GM18520 (cell line): ENCODE data around the gene EPHA8.

ENCODE experiments used
- ATAC-seq: cut with Tn5 transposase; IDR thresholded peaks from one replicate; pipeline ENCODE4 v1.9.1; 2021; ENCODE audit not compliant: unreplicated experiment

EPHA8 gene

DNA sequence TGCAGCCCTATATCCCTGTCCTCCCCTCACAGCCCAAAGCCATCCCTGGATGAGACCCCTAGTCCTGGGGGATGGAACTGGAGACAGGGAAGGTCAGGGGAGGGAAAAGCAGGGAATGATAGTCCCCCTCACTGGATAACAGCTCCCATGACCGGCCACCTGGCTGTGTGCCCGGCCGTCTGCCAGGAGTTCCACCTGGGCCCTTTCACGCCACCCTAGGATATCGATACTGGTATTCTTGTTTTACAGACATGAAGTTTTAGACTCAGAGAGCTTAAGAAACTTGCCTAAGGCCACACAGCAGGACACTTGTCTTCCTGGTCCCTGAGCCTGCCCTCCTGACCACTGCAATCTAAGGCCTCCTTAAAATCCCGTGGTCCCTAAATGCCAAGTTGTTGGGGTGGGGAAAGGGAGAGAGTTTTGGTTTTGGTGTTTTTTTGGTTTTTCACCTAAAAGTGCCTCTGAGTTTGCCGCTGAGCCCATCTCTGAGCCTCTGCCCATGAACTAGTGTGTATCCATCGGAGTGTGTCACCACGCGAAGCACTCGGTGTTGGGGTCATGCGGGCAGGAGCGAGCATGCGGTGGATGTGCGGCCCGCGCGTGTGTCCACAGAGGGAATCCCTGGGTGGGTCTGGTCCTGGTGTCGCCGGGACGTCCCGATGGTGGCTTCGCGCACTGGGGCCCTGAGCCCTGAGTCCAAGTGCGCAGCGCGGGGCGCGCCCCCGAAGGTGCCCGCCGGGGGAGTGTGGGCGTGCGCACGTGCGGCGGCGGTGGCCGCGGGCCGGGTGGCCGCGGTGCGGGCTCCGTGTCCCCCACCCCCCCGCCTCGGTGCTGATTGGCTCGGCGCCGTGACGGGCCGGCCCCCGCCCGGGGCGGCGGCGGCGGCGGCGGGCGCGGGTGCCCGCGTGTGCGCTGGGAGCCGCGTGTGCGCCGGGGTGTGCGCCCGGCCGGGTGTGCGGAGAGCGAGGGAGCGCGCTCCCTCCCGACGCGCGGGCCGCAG is at the start of gene EPHA8:
Gene EPHA8, plus strand, starts transcription at position 906 of the 1,000 bp plus-strand sequence. CDS start 147 bp downstream, outside the sequence.
- no peak for ATAC-seq

DNA sequence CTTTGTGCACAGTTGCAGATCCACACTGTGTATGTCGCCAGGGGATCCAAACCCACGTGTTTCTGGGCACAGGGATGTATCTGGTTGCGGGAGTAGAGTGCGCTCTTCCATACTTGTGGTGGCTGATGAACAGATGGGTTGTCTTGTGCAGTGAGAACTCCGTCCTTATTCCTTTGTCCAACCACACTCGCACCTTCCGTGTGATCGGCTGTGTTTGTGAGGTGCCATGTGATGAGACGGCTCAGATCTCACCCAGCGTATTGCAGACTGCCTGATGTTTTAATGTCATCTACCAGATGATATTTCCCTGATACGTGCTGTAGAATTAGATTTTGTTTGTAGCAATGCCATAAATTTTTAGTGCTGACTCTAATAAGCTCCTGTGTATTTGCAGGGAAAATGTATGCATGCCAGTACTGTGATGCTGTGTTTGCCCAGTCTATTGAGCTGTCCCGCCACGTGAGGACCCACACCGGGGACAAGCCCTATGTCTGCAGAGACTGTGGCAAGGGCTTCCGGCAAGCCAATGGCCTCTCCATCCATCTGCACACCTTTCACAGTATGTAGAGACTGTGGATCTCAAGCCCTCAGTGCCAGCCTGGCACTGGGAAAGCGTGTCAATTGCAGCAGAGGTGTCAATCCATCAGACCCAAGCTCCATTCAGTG is 46.2 kb upstream of the EPHA8 start:
- no peak for ATAC-seq

DNA sequence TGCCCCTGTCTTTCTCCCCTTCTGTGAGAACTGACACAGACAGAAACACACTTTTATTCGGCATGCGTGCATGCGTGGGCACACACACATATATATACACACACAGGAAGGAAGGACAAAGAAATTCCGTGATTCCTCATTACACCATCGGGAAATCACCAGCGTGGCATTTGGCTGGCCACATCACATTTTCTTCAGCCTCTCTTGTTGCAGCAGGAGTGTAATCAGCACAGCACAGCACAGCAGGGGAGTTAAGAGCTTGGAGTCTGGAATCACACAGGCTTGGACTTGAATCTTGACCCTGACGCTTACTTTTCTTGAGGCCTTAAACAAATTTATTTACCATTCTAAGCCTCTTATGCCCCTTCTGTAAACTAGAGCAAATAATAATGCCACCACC is 45.3 kb upstream of the EPHA8 start:
- ATAC-seq: no peak

DNA sequence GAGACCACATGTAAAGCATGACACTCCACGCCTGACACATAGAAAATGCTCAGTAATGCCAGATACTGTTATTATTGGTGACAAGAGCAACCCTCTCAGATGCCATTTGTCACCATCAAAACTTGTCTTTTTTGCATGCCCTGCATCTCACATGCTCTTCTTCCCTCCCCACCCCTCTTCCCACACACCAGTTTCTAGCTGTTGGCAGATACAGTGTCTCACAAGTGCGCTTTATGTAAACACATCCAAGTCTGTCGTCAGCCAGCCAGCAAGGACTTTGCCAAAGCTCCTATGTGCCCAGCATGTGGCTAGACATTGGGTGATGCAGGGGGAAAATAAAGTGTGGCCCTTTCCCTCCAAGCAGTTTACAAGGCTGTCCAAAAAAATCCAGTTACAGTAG is 44.9 kb upstream of the EPHA8 start:
- no peak for ATAC-seq

DNA sequence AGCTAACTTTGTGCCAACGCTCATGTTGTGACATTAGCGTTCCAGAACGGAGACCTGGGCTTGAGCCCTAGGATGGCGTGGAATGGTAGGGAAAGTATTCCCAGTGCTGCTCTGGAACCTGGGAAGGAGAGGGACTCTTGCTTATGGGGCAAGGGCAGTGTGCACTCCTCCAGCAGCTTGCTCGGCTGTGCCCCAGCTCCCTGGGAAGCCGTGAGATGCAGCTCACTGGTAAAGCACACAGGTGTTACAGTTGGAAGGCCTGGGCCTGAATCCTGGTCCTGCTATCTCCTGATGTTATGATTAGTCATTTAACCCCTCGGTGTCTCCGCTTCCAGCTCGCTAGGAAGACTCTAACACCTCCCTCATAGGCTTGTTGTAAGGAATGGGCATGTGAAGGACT is 42.4 kb upstream of the EPHA8 start:
- no peak for ATAC-seq

DNA sequence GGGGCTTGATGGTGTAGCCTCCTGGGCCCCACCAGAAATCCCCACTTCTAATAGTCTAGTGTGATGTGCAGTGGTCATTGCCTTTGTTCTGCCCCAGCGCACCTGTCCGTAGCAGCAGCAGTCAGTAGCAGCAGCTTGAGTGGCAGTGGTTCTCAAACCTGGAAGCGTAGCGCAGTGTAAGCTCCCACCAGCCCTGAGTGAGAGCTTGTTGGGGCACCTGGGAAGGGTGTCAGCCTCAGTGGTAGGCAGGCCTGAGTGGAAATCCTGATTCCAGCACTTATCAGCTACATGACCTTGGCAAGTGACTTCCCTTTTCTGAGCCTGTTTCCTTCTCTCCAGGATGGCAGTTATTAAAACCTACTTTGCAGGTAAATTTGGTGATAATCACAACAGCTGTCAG is 41.6 kb upstream of the EPHA8 start:
- ATAC-seq: no peak

DNA sequence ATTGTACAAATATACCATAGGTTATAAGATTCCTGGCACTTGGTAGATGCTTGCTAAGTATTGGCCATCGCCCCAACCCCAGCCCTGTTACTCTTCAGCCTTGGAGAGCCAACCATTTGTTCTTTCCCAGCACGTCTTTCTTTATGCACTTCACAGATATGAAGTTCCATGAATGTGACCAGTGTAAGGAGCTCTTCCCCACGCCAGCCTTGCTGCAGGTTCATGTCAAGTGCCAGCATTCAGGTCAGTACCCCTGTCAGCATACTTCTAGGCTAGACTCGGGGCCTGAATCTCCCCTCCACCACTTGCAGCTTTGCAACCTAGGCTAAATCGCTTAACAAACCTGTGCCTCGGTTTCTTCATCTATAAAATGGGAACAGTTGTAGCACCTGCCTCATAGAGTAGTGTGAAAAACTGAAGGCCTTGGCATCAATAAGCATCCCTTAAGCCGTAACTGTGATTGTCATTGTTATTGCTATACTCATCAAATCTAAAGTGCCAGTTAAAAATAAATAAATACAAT is 41.0 kb upstream of the EPHA8 start:
- no peak for ATAC-seq

DNA sequence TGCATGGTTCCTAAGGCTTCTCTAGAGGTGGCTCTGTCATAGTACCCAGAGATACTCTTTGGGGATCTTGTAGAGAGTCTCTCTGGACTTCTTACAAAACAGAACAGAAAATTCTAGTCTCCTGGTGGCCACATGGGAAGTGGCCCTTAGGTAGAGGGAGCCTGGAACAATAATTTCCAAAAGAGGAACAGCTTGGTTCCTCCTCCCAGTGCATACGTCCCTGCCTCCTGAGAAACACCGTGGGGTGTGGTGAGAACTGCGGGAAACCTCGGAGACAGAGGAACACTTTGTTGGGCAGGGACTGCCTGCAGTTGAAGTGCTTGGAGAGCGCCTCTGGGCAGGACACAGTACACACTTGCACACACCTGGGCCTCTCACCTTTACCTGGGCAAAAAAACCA is 38.8 kb upstream of the EPHA8 start:
- no peak for ATAC-seq

DNA sequence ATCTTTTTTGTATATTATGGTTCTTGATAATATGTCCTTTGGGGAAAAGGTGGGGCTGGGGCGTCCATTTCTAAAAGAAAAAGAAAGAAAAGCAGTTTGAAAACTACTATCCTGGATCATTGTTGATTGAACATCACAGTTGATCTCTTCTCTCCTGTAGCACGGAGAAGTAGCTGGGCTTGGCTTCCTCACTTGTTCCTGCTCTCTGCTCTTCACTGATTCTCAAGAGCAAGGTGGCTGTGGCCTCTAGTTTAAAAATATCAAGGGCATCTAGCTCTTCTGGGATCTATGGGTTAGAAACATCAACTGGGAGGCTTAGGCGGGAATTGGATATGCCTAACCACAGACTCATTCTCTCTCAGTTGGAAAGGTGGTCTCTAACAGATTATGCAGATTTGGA is 38.1 kb upstream of the EPHA8 start:
- ATAC-seq: no peak

DNA sequence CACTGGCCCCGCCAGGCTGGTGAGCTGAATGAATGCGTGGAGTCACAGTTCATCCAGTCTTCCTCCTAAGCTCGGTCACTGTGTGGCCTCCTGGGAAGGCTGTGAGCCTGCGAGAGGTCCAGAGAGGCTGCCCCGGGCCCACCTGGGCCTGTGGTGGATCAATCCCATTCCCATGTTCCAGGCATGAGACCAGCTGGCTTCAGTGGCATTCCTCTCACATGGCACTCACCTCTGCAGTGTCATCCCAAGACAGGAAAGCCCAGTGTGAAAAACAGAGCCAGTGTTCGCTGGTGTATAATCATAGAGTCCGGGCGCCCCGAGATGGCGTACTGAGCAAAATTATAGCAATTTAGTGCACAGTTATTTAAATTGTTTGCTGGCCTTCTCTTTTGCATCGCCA is 37.6 kb upstream of the EPHA8 start:
- ATAC-seq: no peak

DNA sequence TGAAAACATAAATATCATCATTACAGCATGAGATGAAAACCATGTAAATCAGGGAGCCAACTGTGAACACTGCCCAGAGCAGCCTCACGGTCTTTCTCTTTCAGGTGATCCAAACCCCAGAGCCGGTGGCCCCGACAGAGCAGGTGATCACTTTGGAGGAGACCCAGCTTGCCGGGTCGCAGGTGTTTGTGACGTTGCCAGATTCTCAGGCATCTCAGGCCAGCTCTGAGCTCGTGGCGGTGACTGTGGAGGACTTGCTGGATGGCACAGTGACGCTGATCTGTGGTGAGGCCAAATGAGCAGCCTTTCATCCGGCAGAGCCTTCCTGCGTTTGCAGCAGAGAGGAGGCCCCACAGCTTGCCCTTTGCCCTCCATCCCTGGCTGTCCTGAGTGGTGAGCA is 37.2 kb upstream of the EPHA8 start:
- ATAC-seq: no peak

DNA sequence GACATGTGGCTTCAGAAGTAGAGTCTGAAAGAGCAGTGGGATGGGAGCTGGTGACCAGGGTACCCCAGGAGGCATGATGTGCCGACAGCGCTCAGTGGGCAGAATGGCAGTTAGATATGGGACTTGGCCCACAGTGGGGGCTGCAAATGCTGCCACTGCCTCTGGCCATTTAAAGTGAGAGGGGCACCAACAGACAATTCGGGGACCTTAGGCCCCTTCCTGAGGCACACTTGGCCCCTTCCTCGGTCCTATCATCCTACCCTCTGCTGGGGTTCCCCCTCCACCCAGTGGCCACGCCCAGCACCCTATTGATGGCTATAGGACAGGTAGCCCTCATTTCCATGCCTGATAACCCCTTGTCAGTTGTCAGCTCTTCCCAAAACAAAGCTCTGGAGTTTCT is 36.6 kb upstream of the EPHA8 start:
- ATAC-seq: no peak

DNA sequence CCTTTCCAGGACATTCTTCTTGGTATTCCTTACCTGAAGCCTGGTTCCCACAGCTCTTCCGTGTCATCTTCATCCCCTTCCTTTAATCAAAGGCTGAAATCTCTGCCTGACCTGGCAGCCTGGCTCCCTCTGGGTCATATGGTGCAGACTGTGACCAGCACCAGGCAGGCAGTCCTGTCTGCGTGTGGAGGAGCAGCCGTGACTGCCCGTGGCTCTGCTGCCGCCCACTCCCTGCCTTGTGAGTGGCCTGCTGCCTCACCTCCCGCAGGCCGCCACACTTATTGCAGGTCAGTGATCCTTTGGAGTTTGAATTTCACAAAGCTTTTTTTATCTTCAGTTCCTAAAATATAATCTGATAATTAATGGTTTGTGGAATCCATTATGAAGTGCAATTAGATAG is 36.2 kb upstream of the EPHA8 start:
- no peak for ATAC-seq

DNA sequence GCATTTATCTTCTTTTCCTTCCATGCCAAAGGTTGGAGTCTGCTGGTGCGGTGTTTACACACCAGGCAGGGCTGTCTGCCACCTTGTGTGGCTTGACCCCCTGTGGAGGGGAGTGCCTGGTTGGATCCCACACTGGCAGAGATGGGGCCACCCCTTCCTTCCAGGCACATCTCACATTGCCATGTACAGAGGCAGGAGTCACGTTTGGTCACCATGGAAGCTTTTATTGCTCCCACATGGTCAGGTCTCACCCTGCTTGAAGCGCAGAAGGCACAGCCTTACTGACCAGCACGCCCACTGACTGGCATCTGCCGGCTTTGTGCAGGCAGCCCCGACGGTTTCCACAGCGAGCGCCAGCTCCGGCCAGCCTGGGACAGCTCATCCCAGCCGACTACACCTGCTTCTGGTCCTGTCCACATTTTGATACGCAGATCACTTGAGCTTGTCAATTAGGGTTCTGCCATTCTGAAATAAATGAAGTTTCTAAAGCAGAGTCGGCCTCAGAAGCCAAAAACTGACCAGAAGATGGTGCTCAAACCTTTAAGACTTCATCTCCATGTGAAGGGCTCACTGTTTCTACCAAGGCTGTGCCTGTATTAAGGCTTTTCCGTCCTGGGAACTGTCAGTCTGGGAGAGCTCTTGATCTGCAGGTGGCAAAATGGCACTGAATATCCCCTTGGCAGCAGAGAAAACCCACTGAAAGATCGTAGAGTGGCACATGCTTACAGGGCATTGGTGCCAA is 35.6 kb upstream of the EPHA8 start:
- no peak for ATAC-seq

DNA sequence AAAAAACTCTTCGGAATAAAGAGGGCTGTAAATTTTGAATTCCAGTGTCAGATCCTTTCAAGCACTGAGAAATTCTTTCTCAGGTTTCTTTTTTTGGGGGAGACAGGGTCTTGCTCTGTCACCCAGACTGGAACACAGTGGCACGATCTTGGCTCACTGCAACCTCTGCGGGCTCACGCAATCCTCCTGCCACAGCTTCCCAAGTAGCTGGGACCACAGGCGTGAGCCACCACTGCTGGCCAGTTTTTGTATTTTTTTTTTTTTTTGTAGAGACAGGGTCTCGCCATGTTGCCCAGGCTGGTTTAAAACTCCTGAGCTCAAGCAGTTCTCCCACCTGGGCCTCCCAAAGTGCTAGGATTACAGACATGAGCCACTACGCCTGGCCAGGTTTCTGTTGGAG is 34.8 kb upstream of the EPHA8 start:
- ATAC-seq: no peak

DNA sequence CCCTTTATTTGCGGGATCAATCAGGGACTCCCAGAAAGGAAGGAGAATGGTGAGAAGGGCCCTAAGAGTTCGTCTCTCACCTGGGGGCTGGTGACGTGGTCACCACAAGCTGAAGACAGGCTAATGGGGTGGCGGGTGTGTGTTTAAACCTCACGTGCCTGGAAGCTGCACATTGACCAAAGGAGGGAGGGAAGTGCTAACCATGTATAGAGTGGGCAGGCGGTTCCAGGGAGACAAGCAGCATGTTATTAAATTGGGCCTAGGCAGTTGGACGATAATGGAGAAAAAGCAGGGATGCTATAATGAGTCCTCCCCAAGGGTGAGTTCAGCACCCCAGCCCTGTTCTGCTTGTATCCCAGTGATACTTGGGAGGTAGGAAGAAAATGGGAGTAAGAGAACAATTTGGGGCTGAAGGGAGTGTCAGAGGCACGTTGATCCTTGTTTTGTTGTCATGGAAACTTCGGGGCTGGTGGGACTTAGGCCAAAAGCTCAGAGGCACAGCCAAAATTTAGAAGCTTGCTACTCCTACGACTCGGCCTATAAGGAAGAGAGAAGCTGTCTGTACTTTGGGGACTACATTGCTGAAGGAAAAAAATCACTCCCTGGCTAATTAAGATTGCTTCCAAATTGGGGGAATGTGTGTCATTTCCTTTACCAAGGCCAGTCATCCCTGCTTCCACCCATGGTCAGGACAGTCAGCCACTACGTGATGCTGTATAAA is 33.2 kb upstream of the EPHA8 start:
- ATAC-seq: no peak

DNA sequence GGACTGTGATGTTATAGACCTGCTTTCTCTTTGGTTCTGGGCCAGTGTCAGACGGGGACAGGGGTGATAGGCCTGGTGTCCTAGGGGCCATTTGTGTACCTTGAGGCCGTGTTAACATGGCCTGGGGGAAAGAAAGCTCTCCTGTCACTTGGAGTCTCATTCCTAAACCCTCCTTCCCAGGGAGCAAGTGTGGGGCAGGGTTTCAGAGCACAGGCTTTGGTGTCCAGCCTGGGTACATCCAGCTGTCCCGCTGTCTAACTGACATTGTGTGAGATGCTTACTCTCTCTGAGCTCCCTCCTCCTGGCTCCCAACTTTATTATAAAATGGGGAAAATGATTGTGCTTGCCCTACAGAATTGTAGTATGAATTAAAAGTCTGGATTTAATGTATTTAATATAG is 32.6 kb upstream of the EPHA8 start:
- ATAC-seq: no peak

DNA sequence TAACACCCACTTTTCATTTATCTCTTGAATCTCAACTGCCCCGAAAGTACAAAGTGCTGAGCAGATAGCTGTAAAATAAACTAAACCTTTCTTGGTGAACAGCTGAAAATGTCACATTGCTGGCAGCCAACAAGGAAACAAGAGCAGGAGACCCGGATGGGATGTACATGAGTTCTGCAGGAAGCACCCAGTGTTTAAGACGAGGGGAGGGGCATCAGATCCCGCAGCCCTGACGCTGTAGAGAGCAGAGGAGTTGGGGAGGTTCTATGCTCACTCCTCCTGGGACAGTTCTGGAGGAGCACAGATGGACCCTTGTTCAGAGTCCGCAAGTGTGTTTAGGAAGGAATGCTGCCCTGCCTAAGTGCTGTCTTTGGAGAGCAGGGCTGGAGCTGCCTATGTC is 32.0 kb upstream of the EPHA8 start:
- no peak for ATAC-seq

DNA sequence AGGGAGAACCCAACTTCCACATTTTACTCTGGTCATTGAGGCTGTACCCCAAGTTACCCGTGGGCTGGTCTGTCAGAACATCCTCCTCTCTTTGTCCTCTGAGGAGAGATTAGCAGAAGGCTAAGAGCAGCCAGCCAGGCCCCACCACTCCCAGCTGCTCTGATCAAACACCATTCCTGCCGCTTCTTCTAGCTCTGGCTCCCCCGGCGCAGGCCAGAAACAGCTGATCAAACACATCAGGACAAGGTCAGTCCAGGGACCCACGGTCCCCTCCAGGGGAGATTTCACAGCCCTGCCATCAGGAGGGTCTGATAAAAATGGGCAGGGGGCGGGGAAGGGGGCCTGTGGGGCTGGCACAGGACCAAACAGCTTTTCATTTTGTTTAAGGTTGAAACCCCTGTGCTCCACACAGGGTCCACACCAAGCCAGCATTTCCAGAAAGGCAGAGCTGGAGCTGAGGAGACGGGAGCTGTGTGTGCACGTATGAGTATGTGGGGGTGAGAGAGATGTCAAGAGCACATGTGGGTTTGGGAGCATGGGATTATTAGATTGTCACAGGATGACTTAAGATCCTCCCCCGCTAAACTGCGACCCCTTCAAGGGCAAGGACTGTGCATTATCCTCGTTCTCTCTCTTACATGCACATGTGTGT is 29.9 kb upstream of the EPHA8 start:
- ATAC-seq: no peak

DNA sequence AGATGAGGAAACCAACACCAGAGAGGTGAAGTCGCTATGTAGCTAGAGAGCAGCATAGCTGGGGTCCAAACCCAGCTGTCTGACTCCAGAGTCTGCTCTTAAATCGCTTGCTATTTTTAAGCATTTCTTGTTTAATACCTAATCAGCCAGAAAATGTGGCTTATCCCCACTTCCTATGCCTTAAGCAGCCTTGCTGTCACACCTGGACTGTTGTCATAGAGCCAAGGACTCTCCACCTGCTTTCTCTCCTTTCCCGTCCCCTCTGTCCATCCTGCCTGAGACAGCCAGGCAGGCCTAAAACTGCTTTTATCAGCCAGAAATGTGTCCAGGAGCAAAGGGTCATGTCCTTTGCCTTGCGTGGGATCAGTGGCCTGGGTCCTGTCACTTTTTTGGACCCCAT is 28.3 kb upstream of the EPHA8 start:
- no peak for ATAC-seq
